ENCODE measurements around the gene PDXDC1.
"Not testable (repeated sequence)": the region's sequence is repeated elsewhere in the genome, so short reads cannot be mapped to it uniquely, and the experiment has no call there.

The PDXDC1 gene

GRCh38 chr16:14937143-14937542 is 37.7 kb upstream of the PDXDC1 start, which contains the start of gene NPIPA1:
NPIPA1 (plus strand) TSS chr16:14937443; CDS start chr16:14937443, 0 bp downstream.
- CTCF ChIA-PET; DNase-seq; H3K9me3 ChIP-seq (ENCODE audit: control extremely low read depth in 1 of 5, control insufficient read depth in 4 of 5, insufficient read depth in 2 of 5, low read depth in 1 of 5, low read length in 4 of 5); H3K36me3 ChIP-seq (ENCODE audit: control insufficient read depth in 4 of 4, insufficient read depth in 4 of 4, low read length in 3 of 4); H3K27me3 ChIP-seq (replicated peaks in 2 of 5; ENCODE audit: control insufficient read depth in 4 of 5, insufficient read depth in 5 of 5, low read length in 4 of 5); POLR2A ChIA-PET; H3K4me3 ChIP-seq (ENCODE audit: control insufficient read depth in 1 of 7, extremely low read depth in 1 of 7, insufficient read depth in 4 of 7, low read depth in 2 of 7, low read length in 6 of 7); H3K27ac ChIP-seq (ENCODE audit: insufficient read depth in 1 of 2, low read depth in 1 of 2, low read length in 2 of 2, poor library complexity in 1 of 2, severe bottlenecking in 2 of 2); H3K4me1 ChIP-seq (ENCODE audit: control extremely low read depth in 1 of 4, control insufficient read depth in 4 of 4, insufficient read depth in 4 of 4, low read length in 3 of 4): not testable (repeated sequence)
- WGBS (ENCODE audit: insufficient coverage): no CpG with 5 or more reads among the region's 4 CpGs

- WGBS (ENCODE audit: insufficient coverage): no CpG with 5 or more reads among the region's 9 CpGs
- CTCF ChIA-PET; H3K4me1 ChIP-seq (ENCODE audit: control extremely low read depth in 1 of 4, control insufficient read depth in 4 of 4, insufficient read depth in 4 of 4, low read length in 3 of 4); H3K27me3 ChIP-seq (replicated peaks in 2 of 5; ENCODE audit: control insufficient read depth in 4 of 5, insufficient read depth in 5 of 5, low read length in 4 of 5); DNase-seq; H3K36me3 ChIP-seq (ENCODE audit: control insufficient read depth in 4 of 4, insufficient read depth in 4 of 4, low read length in 3 of 4); POLR2A ChIA-PET; H3K27ac ChIP-seq (ENCODE audit: insufficient read depth in 1 of 2, low read depth in 1 of 2, low read length in 2 of 2, poor library complexity in 1 of 2, severe bottlenecking in 2 of 2); H3K9me3 ChIP-seq (ENCODE audit: control extremely low read depth in 1 of 5, control insufficient read depth in 4 of 5, insufficient read depth in 2 of 5, low read depth in 1 of 5, low read length in 4 of 5); H3K4me3 ChIP-seq (ENCODE audit: control insufficient read depth in 1 of 7, extremely low read depth in 1 of 7, insufficient read depth in 4 of 7, low read depth in 2 of 7, low read length in 6 of 7): not testable (repeated sequence)
Measured at GRCh38 chr16:14937994-14938393, 36.8 kb upstream of the PDXDC1 start.

- H3K4me1 ChIP-seq (ENCODE audit: control extremely low read depth in 1 of 4, control insufficient read depth in 4 of 4, insufficient read depth in 4 of 4, low read length in 3 of 4); POLR2A ChIA-PET; H3K36me3 ChIP-seq (ENCODE audit: control insufficient read depth in 4 of 4, insufficient read depth in 4 of 4, low read length in 3 of 4); H3K27me3 ChIP-seq (replicated peaks in 2 of 5; ENCODE audit: control insufficient read depth in 4 of 5, insufficient read depth in 5 of 5, low read length in 4 of 5); CTCF ChIA-PET; H3K4me3 ChIP-seq (ENCODE audit: control insufficient read depth in 1 of 7, extremely low read depth in 1 of 7, insufficient read depth in 4 of 7, low read depth in 2 of 7, low read length in 6 of 7); DNase-seq; H3K9me3 ChIP-seq (ENCODE audit: control extremely low read depth in 1 of 5, control insufficient read depth in 4 of 5, insufficient read depth in 2 of 5, low read depth in 1 of 5, low read length in 4 of 5); H3K27ac ChIP-seq (ENCODE audit: insufficient read depth in 1 of 2, low read depth in 1 of 2, low read length in 2 of 2, poor library complexity in 1 of 2, severe bottlenecking in 2 of 2): not testable (repeated sequence)
- WGBS (ENCODE audit: insufficient coverage): no CpG with 5 or more reads among the region's 3 CpGs
Measured at GRCh38 chr16:14942686-14943085, 32.1 kb upstream of the PDXDC1 start.

DNA sequence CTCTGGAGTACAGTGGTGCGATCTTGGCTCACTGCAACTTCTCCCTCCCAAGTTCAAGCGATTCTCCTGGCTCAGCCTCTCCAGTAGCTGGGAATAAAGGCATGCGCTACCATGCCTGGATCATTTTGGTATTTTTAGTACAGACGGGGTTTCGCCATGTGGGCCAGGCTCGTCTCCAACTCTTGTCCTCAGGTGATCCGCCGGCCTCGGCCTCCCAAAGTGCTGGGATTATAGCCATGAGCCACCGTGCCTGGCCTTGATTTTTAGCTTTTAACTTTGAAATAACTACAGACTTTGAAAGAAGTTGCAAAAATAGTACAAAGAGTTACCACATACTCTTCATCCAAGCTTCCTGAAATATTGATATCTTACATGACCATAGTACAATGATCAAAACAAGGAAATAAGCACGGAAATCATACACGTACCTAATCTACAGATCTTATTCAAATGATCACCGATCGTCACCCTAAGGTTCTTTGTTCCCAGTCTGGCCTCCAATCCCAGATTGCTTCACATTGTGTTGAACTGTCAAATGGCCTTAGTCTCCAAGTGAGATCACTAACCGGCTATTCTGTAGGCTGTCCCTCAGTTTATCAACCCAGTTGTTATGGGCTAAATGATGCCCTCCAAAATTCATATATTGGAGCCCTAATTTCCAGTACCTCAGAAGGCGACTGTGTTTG is 19.1 kb upstream of the PDXDC1 start:
- Histone ChIP-seq H3K36me3 (ENCODE audit: control insufficient read depth in 4 of 4, insufficient read depth in 4 of 4, low read length in 3 of 4) (no peaks in the 10 kb centered on the region), H3K27ac (ENCODE audit: insufficient read depth in 1 of 2, low read depth in 1 of 2, low read length in 2 of 2, poor library complexity in 1 of 2, severe bottlenecking in 2 of 2) (no peak overlapping the region), H3K4me3 (ENCODE audit: control insufficient read depth in 1 of 7, extremely low read depth in 1 of 7, insufficient read depth in 4 of 7, low read depth in 2 of 7, low read length in 6 of 7) (no peak overlapping the region), H3K27me3 (replicated peaks in 2 of 5; ENCODE audit: control insufficient read depth in 4 of 5, insufficient read depth in 5 of 5, low read length in 4 of 5) (no peaks in the 10 kb centered on the region), H3K9me3 (ENCODE audit: control extremely low read depth in 1 of 5, control insufficient read depth in 4 of 5, insufficient read depth in 2 of 5, low read depth in 1 of 5, low read length in 4 of 5) (no peaks in the 10 kb centered on the region), H3K4me1 (ENCODE audit: control extremely low read depth in 1 of 4, control insufficient read depth in 4 of 4, insufficient read depth in 4 of 4, low read length in 3 of 4) (no peaks in the 10 kb centered on the region)
- DNase-seq: no peak
- ChIA-PET CTCF (interaction anchor here (0.6 kb wide), 1 partner anchor 119 kb away, joined by 3 read pairs; no protein-coding TSS in a partner anchor), POLR2A (no interaction called here)
- 95% methylated on average over 16 of the region's 16 CpGs for WGBS (ENCODE audit: insufficient coverage)

GRCh38 chr16:14957576-14958322 is 17.1 kb upstream of the PDXDC1 start:
- H3K9me3 ChIP-seq (ENCODE audit: control extremely low read depth in 1 of 5, control insufficient read depth in 4 of 5, insufficient read depth in 2 of 5, low read depth in 1 of 5, low read length in 4 of 5): no peaks in the 10 kb centered on the region
- H3K4me3 ChIP-seq (ENCODE audit: control insufficient read depth in 1 of 7, extremely low read depth in 1 of 7, insufficient read depth in 4 of 7, low read depth in 2 of 7, low read length in 6 of 7): no peak overlapping the region
- WGBS (ENCODE audit: insufficient coverage): 99% methylated on average over 27 of the region's 28 CpGs
- no peaks in the 10 kb centered on the region for H3K4me1 ChIP-seq (ENCODE audit: control extremely low read depth in 1 of 4, control insufficient read depth in 4 of 4, insufficient read depth in 4 of 4, low read length in 3 of 4)
- no peak for DNase-seq
- peaks cover 0 to 2% (median 0%) of the 10 kb centered on the region in 5 experiments for H3K27me3 ChIP-seq (replicated peaks in 2 of 5; ENCODE audit: control insufficient read depth in 4 of 5, insufficient read depth in 5 of 5, low read length in 4 of 5)
- CTCF ChIA-PET: no interaction called here
- H3K36me3 ChIP-seq (ENCODE audit: control insufficient read depth in 4 of 4, insufficient read depth in 4 of 4, low read length in 3 of 4): no peaks in the 10 kb centered on the region
- no peak overlapping the region for H3K27ac ChIP-seq (ENCODE audit: insufficient read depth in 1 of 2, low read depth in 1 of 2, low read length in 2 of 2, poor library complexity in 1 of 2, severe bottlenecking in 2 of 2)
- POLR2A ChIA-PET: no interaction called here

- no peak for DNase-seq
- ChIA-PET CTCF (no interaction called here), POLR2A (no interaction called here)
- no peak overlapping the region for H3K4me3 ChIP-seq (ENCODE audit: control insufficient read depth in 1 of 7, extremely low read depth in 1 of 7, insufficient read depth in 4 of 7, low read depth in 2 of 7, low read length in 6 of 7)
- no peak overlapping the region for H3K27ac ChIP-seq (ENCODE audit: insufficient read depth in 1 of 2, low read depth in 1 of 2, low read length in 2 of 2, poor library complexity in 1 of 2, severe bottlenecking in 2 of 2)
- no peaks in the 10 kb centered on the region for H3K36me3 ChIP-seq (ENCODE audit: control insufficient read depth in 4 of 4, insufficient read depth in 4 of 4, low read length in 3 of 4)
- WGBS (ENCODE audit: insufficient coverage): 93% methylated on average over 4 of the region's 4 CpGs
- no peaks in the 10 kb centered on the region for H3K4me1 ChIP-seq (ENCODE audit: control extremely low read depth in 1 of 4, control insufficient read depth in 4 of 4, insufficient read depth in 4 of 4, low read length in 3 of 4)
- peaks cover 0 to 5% (median 0%) of the 10 kb centered on the region in 5 experiments for H3K27me3 ChIP-seq (replicated peaks in 2 of 5; ENCODE audit: control insufficient read depth in 4 of 5, insufficient read depth in 5 of 5, low read length in 4 of 5)
- peaks cover 0 to under 1% (median 0%) of the 10 kb centered on the region in 5 experiments for H3K9me3 ChIP-seq (ENCODE audit: control extremely low read depth in 1 of 5, control insufficient read depth in 4 of 5, insufficient read depth in 2 of 5, low read depth in 1 of 5, low read length in 4 of 5)
Measured at GRCh38 chr16:14958323-14958600, 16.6 kb upstream of the PDXDC1 start.

DNA sequence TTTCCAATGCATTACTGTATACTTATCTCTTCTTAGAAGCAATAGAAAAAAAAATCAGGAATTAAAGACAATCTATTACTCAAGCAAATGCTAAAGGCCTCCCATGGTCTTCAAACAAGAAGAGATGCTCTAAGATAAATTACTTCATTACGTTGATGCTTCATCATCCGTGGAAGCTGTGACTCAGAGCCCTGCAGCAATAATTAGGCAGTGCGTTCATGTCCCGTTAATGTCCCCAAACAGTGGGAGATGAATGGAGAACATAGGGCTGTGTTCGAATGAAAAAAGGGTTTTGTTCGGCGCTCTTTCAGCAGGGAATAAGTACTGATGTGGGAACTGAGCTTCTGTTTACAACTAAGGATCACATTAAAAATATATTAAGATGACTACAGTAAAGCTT is 15.9 kb upstream of the PDXDC1 start:
- 96% methylated on average over 4 of the region's 7 CpGs for WGBS (ENCODE audit: insufficient coverage)
- DNase-seq: no peak
- H3K4me3 ChIP-seq (ENCODE audit: control insufficient read depth in 1 of 7, extremely low read depth in 1 of 7, insufficient read depth in 4 of 7, low read depth in 2 of 7, low read length in 6 of 7): no peak overlapping the region
- no peaks in the 10 kb centered on the region for H3K4me1 ChIP-seq (ENCODE audit: control extremely low read depth in 1 of 4, control insufficient read depth in 4 of 4, insufficient read depth in 4 of 4, low read length in 3 of 4)
- POLR2A ChIA-PET: no interaction called here
- H3K9me3 ChIP-seq (ENCODE audit: control extremely low read depth in 1 of 5, control insufficient read depth in 4 of 5, insufficient read depth in 2 of 5, low read depth in 1 of 5, low read length in 4 of 5): peaks cover 0 to 3% (median 0%) of the 10 kb centered on the region in 5 experiments
- H3K27ac ChIP-seq (ENCODE audit: insufficient read depth in 1 of 2, low read depth in 1 of 2, low read length in 2 of 2, poor library complexity in 1 of 2, severe bottlenecking in 2 of 2): no peak overlapping the region
- CTCF ChIA-PET: no interaction called here
- peaks cover 0 to 7% (median 0%) of the 10 kb centered on the region in 5 experiments for H3K27me3 ChIP-seq (replicated peaks in 2 of 5; ENCODE audit: control insufficient read depth in 4 of 5, insufficient read depth in 5 of 5, low read length in 4 of 5)
- H3K36me3 ChIP-seq (ENCODE audit: control insufficient read depth in 4 of 4, insufficient read depth in 4 of 4, low read length in 3 of 4): no peaks in the 10 kb centered on the region
